Endothelial cell of umbilical vein (primary cell): Measurements from ENCODE around the gene SH3BP1. TPM values are rescaled to one million over a fixed set of nuclear protein-coding genes. Genes with fewer than 3 reads are reported as not detected.

Experiments
- BruUV-seq: library from RNA; stranded (reverse); fragments of 400-500 nt; replicated peaks from 2 replicates; lab custom pipeline; 2021; lab: Mats Ljungman, UMichigan
- CTCF ChIA-PET: fragments of 300-600, 350-600 bp; sonication (Branson Sonifier 250); formaldehyde crosslinking; loops from one replicate; lab custom pipeline; 2021; ENCODE audit warnings: antibody characterized with exemption, inconsistent platforms; lab: Charles Lee
- POLR2A ChIA-PET: fragments of 300-600, 350-600 bp; sonication (Branson Sonifier 250); formaldehyde crosslinking; loops from one replicate; lab custom pipeline; 2021; ENCODE audit warnings: antibody characterized with exemption, inconsistent platforms; lab: Charles Lee
- DNase-seq: peaks from one replicate; pipeline ENCODE4 v3.0.0-alpha.2; 2011; ENCODE audit warnings: low read depth, low spot score
- FAIRE-seq: peaks from 2 replicates; lab custom pipeline; 2011; peaks lifted over from hg19 to GRCh38; lab: Jason Lieb, UNC
- H2AFZ ChIP-seq: 2 replicates; pipeline ENCODE4 v1.6.0; 2012; ENCODE audit warnings: low read depth, low read length, control low read depth, inconsistent platforms
- H3K27ac ChIP-seq: 2 replicates; pipeline ENCODE4 v1.5.1; 2011; ENCODE audit warnings: low read depth, mild to moderate bottlenecking, control low read depth, low read length, moderate library complexity; ENCODE audit not compliant: insufficient read depth
- H3K27me3 ChIP-seq, 2 experiments: 2 replicates each; pipeline versions ENCODE4 v1.6.0 to v1.6.1; 2011; ENCODE audit warnings: low read length in 2 of 2, mixed read lengths in 1 of 2; ENCODE audit not compliant: control insufficient read depth in 2 of 2, insufficient read depth in 2 of 2
- H3K36me3 ChIP-seq, 2 experiments: 2 replicates in 1 of 2; 3 replicates in 1 of 2; pipeline ENCODE4 v1.5.1; 2011; ENCODE audit warnings: low read length in 2 of 2, mild to moderate bottlenecking in 1 of 2, moderate library complexity in 1 of 2; ENCODE audit not compliant: control insufficient read depth in 2 of 2, insufficient read depth in 2 of 2; ENCODE audit errors: extremely low read depth in 1 of 2
- H3K4me1 ChIP-seq: 3 replicates; pipeline ENCODE4 v1.5.1; 2011; ENCODE audit warnings: mild to moderate bottlenecking, low read length; ENCODE audit not compliant: control insufficient read depth, insufficient read depth; ENCODE audit errors: extremely low read depth
- H3K4me2 ChIP-seq: 2 replicates; pipeline ENCODE4 v1.6.1; 2011; ENCODE audit warnings: low read length, control low read depth, mixed read lengths; ENCODE audit not compliant: insufficient read depth
- H3K4me3 ChIP-seq, 3 experiments: fragments of 200-600 bp in 1 of 3; sonication (generic), shearing (Covaris generic) in 1 of 3; replicated peaks in 1 of 3; 2 replicates each; pipeline ENCODE4 v1.5.1; 2011 to 2016; ENCODE audit warnings: control low read depth in 3 of 3, low read length in 3 of 3, mild to moderate bottlenecking in 2 of 3, inconsistent platforms in 1 of 3, low read depth in 1 of 3, moderate library complexity in 1 of 3; ENCODE audit not compliant: insufficient read depth in 1 of 3
- H3K79me2 ChIP-seq: 2 replicates; pipeline ENCODE4 v1.6.0; 2012; ENCODE audit warnings: low read length, inconsistent platforms; ENCODE audit not compliant: control insufficient read depth, insufficient read depth
- H3K9ac ChIP-seq: replicated peaks from 2 replicates; pipeline ENCODE3; 2011; ENCODE audit warnings: low read length, control low read depth; ENCODE audit not compliant: insufficient read depth; ENCODE audit errors: extremely low read depth
- H3K9me1 ChIP-seq: replicated peaks from 3 replicates; pipeline ENCODE4 v1.6.0; 2011; ENCODE audit warnings: mild to moderate bottlenecking, low read length; ENCODE audit not compliant: control insufficient read depth, insufficient read depth; ENCODE audit errors: extremely low read depth
- H3K9me3 ChIP-seq: replicated peaks from 2 replicates; pipeline ENCODE4 v1.5.1; 2012; ENCODE audit warnings: low read length, inconsistent platforms; ENCODE audit not compliant: control insufficient read depth, insufficient read depth
- H4K20me1 ChIP-seq: replicated peaks from 2 replicates; pipeline ENCODE3; 2011; ENCODE audit warnings: mild to moderate bottlenecking, low read length; ENCODE audit not compliant: control insufficient read depth, insufficient read depth; ENCODE audit errors: extremely low read depth
- CTCF ChIP-seq, 2 donors: IDR thresholded peaks; 1 replicate in 1 of 2; 2 replicates in 1 of 2; pipeline ENCODE4 v1.5.1; 2011; ENCODE audit warnings: low read length in 2 of 2, mild to moderate bottlenecking in 2 of 2, moderate library complexity in 2 of 2, control low read depth in 1 of 2, inconsistent platforms in 1 of 2, low read depth in 1 of 2; ENCODE audit not compliant: insufficient read depth in 1 of 2; ENCODE audit errors: extremely low read depth in 1 of 2
- EZH2 ChIP-seq: IDR thresholded peaks from 2 replicates; pipeline ENCODE4 v1.6.1; 2012; ENCODE audit warnings: borderline replicate concordance, low read depth, mild to moderate bottlenecking, moderate library complexity, low read length, inconsistent platforms; ENCODE audit not compliant: severe bottlenecking
- FOS ChIP-seq: IDR thresholded peaks from 2 replicates; pipeline ENCODE4 v1.6.1; 2011; ENCODE audit warnings: mild to moderate bottlenecking, low read length, moderate library complexity, borderline replicate concordance; ENCODE audit not compliant: insufficient read depth
- GATA2 ChIP-seq: IDR thresholded peaks from 2 replicates; pipeline ENCODE4 v1.7.0; 2011; ENCODE audit warnings: low read depth, mild to moderate bottlenecking, moderate library complexity, mixed read lengths, low read length; ENCODE audit not compliant: insufficient read length, insufficient read depth
- JUN ChIP-seq: IDR thresholded peaks from 2 replicates; pipeline ENCODE4 v1.6.1; 2011; ENCODE audit warnings: borderline replicate concordance, low read depth; ENCODE audit not compliant: insufficient read length, insufficient read depth
- MAX ChIP-seq: IDR thresholded peaks from 2 replicates; pipeline ENCODE4 v1.6.1; 2011; ENCODE audit not compliant: insufficient read depth, insufficient read length
- MYC ChIP-seq: IDR thresholded peaks from one replicate; pipeline ENCODE4 v1.6.1; 2011; ENCODE audit warnings: mild to moderate bottlenecking, low read depth, low read length
- POLR2A ChIP-seq: IDR thresholded peaks from 2 replicates; pipeline ENCODE4 v1.6.1; 2012; ENCODE audit warnings: low read depth, mild to moderate bottlenecking, control low read depth, low read length
- POLR2AphosphoS5 ChIP-seq: IDR thresholded peaks from 2 replicates; pipeline ENCODE4 v1.6.1; 2012; ENCODE audit warnings: low read depth, mild to moderate bottlenecking, control low read depth, low read length, moderate library complexity; ENCODE audit not compliant: insufficient read depth
- dilution Hi-C: fragments of 300-500 bp; cut with MboI; formaldehyde crosslinking; loops from one replicate; pipeline ENCODE4 v1.15.0; 2019; ENCODE audit warnings: low sequenced_read_pairs; ENCODE audit not compliant: extremely low pct_ligation_motif_present
- intact Hi-C: fragments of 100-400 bp; cut with micrococcal nuclease; formaldehyde crosslinking; loops from one replicate; pipeline ENCODE4 v1.10.0; 2022
- polyA plus RNA-seq, 4 experiments: library from polyadenylated mRNA; depleted of rRNA in 3 of 4; stranded (reverse) in 3 of 4; unstranded in 1 of 4; fragments of >200 nt; gene quantifications; 2 replicates each; pipeline versions ENCODE4 v1.2.1 to v1.2.3, GENCODE V29; 2011 to 2012; ENCODE audit warnings: missing spikeins in 1 of 4
- total RNA-seq: library from RNA; stranded (reverse); gene quantifications from 2 replicates; pipeline ENCODE4 v1.2.3, GENCODE V29; 2021

Gene SH3BP1
- total and polyA plus RNA-seq, 2 donors (not counting 3 experiments of a cell fraction or from before 2014, with no cell fraction given) = 2.3 to 4.3 TPM

- Histone ChIP-seq H4K20me1 (no peaks in the 10 kb centered on the region), H3K9ac (no peak overlapping the region), H3K79me2 (peaks cover 26% of the 10 kb centered on the region), H3K27me3 (no peaks in the 10 kb centered on the region), H3K27ac (no peak overlapping the region), H3K4me3 (no peak overlapping the region), H3K9me1 (no peaks in the 10 kb centered on the region), H3K4me1 (peaks cover 19% of the 10 kb centered on the region), H3K9me3 (no peaks in the 10 kb centered on the region), H3K36me3 (peaks cover 0 to 6% of the 10 kb centered on the region in 2 experiments), H2AFZ (no peak overlapping the region), H3K4me2 (no peak overlapping the region)
- BruUV-seq = no TSS peak
- intact Hi-C loops = no loop called here
- TF ChIP-seq CTCF (IDR thresholded peaks at IDR 0.05; ENCODE audit: extremely low read depth in 1 of 2, insufficient read depth in 1 of 2, low read depth in 1 of 2, low read length in 2 of 2) (no peak), FOS (no peak), POLR2A (no peak), MAX (no peak), POLR2AphosphoS5 (no peak), JUN (no peak), MYC (no peak), GATA2 (no peak), EZH2 (no peak)
- CTCF ChIA-PET = interaction anchor here (1.6 kb wide), 2 partner anchors 14 to 22 kb away, joined by 3 read pairs; no protein-coding TSS in a partner anchor
- dilution Hi-C loops = no loop called here
- no peak for DNase-seq
- no peak for FAIRE-seq
- POLR2A ChIA-PET = no interaction called here
Measured at GRCh38 chr22:37611207-37611606, 28.3 kb upstream of the SH3BP1 start.
